Progenitor cell of endocrine pancreas (in vitro differentiated cells): ENCODE results near the gene NFIB. TPM values are rescaled to one million over a fixed set of nuclear protein-coding genes. Genes with fewer than 3 reads are reported as not detected.

Experiments
- DNase-seq: peaks from one replicate; pipeline ENCODE4 v3.0.0; 2021; ENCODE audit warnings: low spot score; ENCODE audit not compliant: unreplicated experiment
- H3K27ac Mint-ChIP-seq: 2 replicates; pipeline ENCODE4 v1.8.0; 2021; ENCODE audit warnings: mild to moderate bottlenecking, moderate library complexity, mixed read lengths
- H3K27me3 Mint-ChIP-seq: 2 replicates; pipeline ENCODE4 v1.8.0; 2021; ENCODE audit warnings: mixed read lengths
- H3K36me3 Mint-ChIP-seq: 2 replicates; pipeline ENCODE4 v1.8.0; 2022; ENCODE audit warnings: mixed read lengths; ENCODE audit not compliant: insufficient read depth
- H3K4me1 Mint-ChIP-seq: 2 replicates; pipeline ENCODE4 v1.8.0; 2021; ENCODE audit warnings: low read depth, mixed read lengths
- H3K4me3 Mint-ChIP-seq: 2 replicates; pipeline ENCODE4 v1.8.0; 2021; ENCODE audit warnings: low read depth, mild to moderate bottlenecking, moderate library complexity, mixed read lengths
- H3K9me3 Mint-ChIP-seq: 2 replicates; pipeline ENCODE4 v1.8.0; 2021; ENCODE audit warnings: low read depth, mixed read lengths
- CTCF ChIP-seq: fragments of 200-600 bp; sonication (generic); IDR thresholded peaks from one replicate; pipeline ENCODE4 v1.5.0; 2021; ENCODE audit warnings: antibody characterized with exemption, mild to moderate bottlenecking; ENCODE audit not compliant: unreplicated experiment
- total RNA-seq: library from RNA; stranded (reverse); gene quantifications from 2 replicates; pipeline ENCODE4 v1.2.1, GENCODE V29; 2021

The NFIB gene
- total RNA-seq, 1 donor from 2014 or later: 15.5 TPM

- H3K4me3 Mint-ChIP-seq: no peak overlapping the region
- peaks cover 2% of the 10 kb centered on the region for H3K4me1 Mint-ChIP-seq
- H3K27ac Mint-ChIP-seq: no peak overlapping the region
- peaks cover 5% of the 10 kb centered on the region for H3K27me3 Mint-ChIP-seq
- H3K36me3 Mint-ChIP-seq: no peaks in the 10 kb centered on the region
- TF ChIP-seq CTCF: no peak
- no peaks in the 10 kb centered on the region for H3K9me3 Mint-ChIP-seq
- DNase-seq: no peak
These were observed 232.2 kb downstream of the NFIB start for GRCh38 chr9:14081745-14082144.

- H3K27ac Mint-ChIP-seq: peak overlapping the region; percentile 60
- H3K4me3 Mint-ChIP-seq: no peak overlapping the region
- no peaks in the 10 kb centered on the region for H3K9me3 Mint-ChIP-seq
- peaks cover 2% of the 10 kb centered on the region for H3K4me1 Mint-ChIP-seq
- DNase-seq: no peak
- no peak for TF ChIP-seq CTCF
- no peaks in the 10 kb centered on the region for H3K36me3 Mint-ChIP-seq
- peaks cover 5% of the 10 kb centered on the region for H3K27me3 Mint-ChIP-seq
These were observed 232.9 kb downstream of the NFIB start for GRCh38 chr9:14080959-14081542.

- peaks cover 2% of the 10 kb centered on the region for H3K4me1 Mint-ChIP-seq
- DNase-seq: no peak
- TF ChIP-seq CTCF: no peak
- H3K4me3 Mint-ChIP-seq: no peak overlapping the region
- no peak overlapping the region for H3K27ac Mint-ChIP-seq
- no peaks in the 10 kb centered on the region for H3K36me3 Mint-ChIP-seq
- H3K9me3 Mint-ChIP-seq: no peaks in the 10 kb centered on the region
- H3K27me3 Mint-ChIP-seq: peaks cover 5% of the 10 kb centered on the region
These were observed 234.5 kb downstream of the NFIB start for GRCh38 chr9:14079440-14079839.

GRCh38 chr9:14077672-14078071, 236.3 kb downstream of the NFIB start:
- Mint-ChIP-seq H3K27me3 (peaks cover 5% of the 10 kb centered on the region), H3K9me3 (no peaks in the 10 kb centered on the region), H3K4me1 (no peaks in the 10 kb centered on the region), H3K4me3 (no peak overlapping the region), H3K36me3 (no peaks in the 10 kb centered on the region), H3K27ac (no peak overlapping the region)
- DNase-seq: no peak
- TF ChIP-seq CTCF: no peak

- H3K36me3 Mint-ChIP-seq: no peaks in the 10 kb centered on the region
- no peak for TF ChIP-seq CTCF
- no peaks in the 10 kb centered on the region for H3K9me3 Mint-ChIP-seq
- H3K4me1 Mint-ChIP-seq: no peaks in the 10 kb centered on the region
- H3K27ac Mint-ChIP-seq: no peak overlapping the region
- peaks cover 5% of the 10 kb centered on the region for H3K27me3 Mint-ChIP-seq
- H3K4me3 Mint-ChIP-seq: no peak overlapping the region
- no peak for DNase-seq
These were observed 238.7 kb downstream of the NFIB start for GRCh38 chr9:14075218-14075617.
